ENCODE data around the gene SLC35F3. TPM values are rescaled to one million over a fixed set of nuclear protein-coding genes. Genes with fewer than 3 reads are reported as not detected.

Gene SLC35F3
- total RNA-seq, 2 experiments from 2014 or later = not detected

GRCh38 chr1:234330843-234331215 lies 426.4 kb downstream of the SLC35F3 start:
- DNase-seq (ENCODE audit: low spot score) = no peak
- Histone ChIP-seq H3K4me2 (ENCODE audit: low read length) (no peak overlapping the region), H3K4me3 (ENCODE audit: low read depth, low read length, poor library complexity, severe bottlenecking) (no peak overlapping the region), H3K4me1 (ENCODE audit: insufficient read depth, low read length, poor library complexity, severe bottlenecking) (peaks cover 16% of the 10 kb centered on the region), H3K9me3 (ENCODE audit: low read length) (0 out of 2 replicates have a peak, but pooled peaks cover 4% of the 10 kb centered on the region), H3K36me3 (ENCODE audit: insufficient read depth, low read length) (no peaks in the 10 kb centered on the region), H3K9me2 (ENCODE audit: insufficient read depth, low read length) (no peaks in the 10 kb centered on the region), H4K20me1 (ENCODE audit: insufficient read depth, low read length) (no peaks in the 10 kb centered on the region), H3K27ac (ENCODE audit: low read depth, low read length, poor library complexity, severe bottlenecking) (no peak overlapping the region), H2AFZ (ENCODE audit: low read length) (peak overlapping the region; percentile 92; the same call in 1 of the 2 replicates), H3K79me2 (ENCODE audit: insufficient read depth, low read depth, low read length) (no peaks in the 10 kb centered on the region)
- no TSS peak for BruUV-seq (replicated peaks)
- CTCF ChIA-PET (ENCODE audit: unreplicated experiment) = no interaction called here
- TF ChIP-seq, protein P1, sequence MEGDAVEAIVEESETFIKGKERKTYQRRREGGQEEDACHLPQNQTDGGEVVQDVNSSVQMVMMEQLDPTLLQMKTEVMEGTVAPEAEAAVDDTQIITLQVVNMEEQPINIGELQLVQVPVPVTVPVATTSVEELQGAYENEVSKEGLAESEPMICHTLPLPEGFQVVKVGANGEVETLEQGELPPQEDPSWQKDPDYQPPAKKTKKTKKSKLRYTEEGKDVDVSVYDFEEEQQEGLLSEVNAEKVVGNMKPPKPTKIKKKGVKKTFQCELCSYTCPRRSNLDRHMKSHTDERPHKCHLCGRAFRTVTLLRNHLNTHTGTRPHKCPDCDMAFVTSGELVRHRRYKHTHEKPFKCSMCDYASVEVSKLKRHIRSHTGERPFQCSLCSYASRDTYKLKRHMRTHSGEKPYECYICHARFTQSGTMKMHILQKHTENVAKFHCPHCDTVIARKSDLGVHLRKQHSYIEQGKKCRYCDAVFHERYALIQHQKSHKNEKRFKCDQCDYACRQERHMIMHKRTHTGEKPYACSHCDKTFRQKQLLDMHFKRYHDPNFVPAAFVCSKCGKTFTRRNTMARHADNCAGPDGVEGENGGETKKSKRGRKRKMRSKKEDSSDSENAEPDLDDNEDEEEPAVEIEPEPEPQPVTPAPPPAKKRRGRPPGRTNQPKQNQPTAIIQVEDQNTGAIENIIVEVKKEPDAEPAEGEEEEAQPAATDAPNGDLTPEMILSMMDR (conservative IDR thresholded peaks at IDR 0.05; ENCODE audit: low read length) = no peak
- TF ChIP-seq EZH2phosphoT487 (IDR thresholded peaks at IDR 0.05; ENCODE audit: borderline replicate concordance, low read depth, low read length) = no peak
- POLR2A ChIA-PET = interaction anchor here (0.8 kb wide), 1 partner anchor 26 kb away, joined by 3 read pairs; no protein-coding TSS in a partner anchor
- intact Hi-C loops (cut with micrococcal nuclease; ENCODE audit: unreplicated experiment) = no loop called here

GRCh38 chr1:234331507-234331906 lies 427.0 kb downstream of the SLC35F3 start:
- H2AFZ ChIP-seq (ENCODE audit: low read length) = no peak overlapping the region
- no peak for TF ChIP-seq EZH2phosphoT487 (IDR thresholded peaks at IDR 0.05; ENCODE audit: borderline replicate concordance, low read depth, low read length)
- TF ChIP-seq, protein P1 (conservative IDR thresholded peaks at IDR 0.05; ENCODE audit: low read length) = no peak
- H3K9me2 ChIP-seq (ENCODE audit: insufficient read depth, low read length) = no peaks in the 10 kb centered on the region
- ChIA-PET POLR2A (interaction anchor here (0.6 to 0.8 kb wide), 2 partner anchors 10 to 25 kb away, joined by 3 read pairs; no protein-coding TSS in a partner anchor), CTCF (ENCODE audit: unreplicated experiment) (no interaction called here)
- no peak overlapping the region for H3K4me3 ChIP-seq (ENCODE audit: low read depth, low read length, poor library complexity, severe bottlenecking)
- H3K4me2 ChIP-seq (ENCODE audit: low read length) = no peak overlapping the region
- H3K36me3 ChIP-seq (ENCODE audit: insufficient read depth, low read length) = no peaks in the 10 kb centered on the region
- 0 out of 2 replicates have a peak, but pooled peaks cover 11% of the 10 kb centered on the region for H3K9me3 ChIP-seq (ENCODE audit: low read length)
- H4K20me1 ChIP-seq (ENCODE audit: insufficient read depth, low read length) = no peaks in the 10 kb centered on the region
- peaks cover 16% of the 10 kb centered on the region for H3K4me1 ChIP-seq (ENCODE audit: insufficient read depth, low read length, poor library complexity, severe bottlenecking)
- intact Hi-C loops (cut with micrococcal nuclease; ENCODE audit: unreplicated experiment) = no loop called here
- BruUV-seq (replicated peaks) = no TSS peak
- H3K27ac ChIP-seq (ENCODE audit: low read depth, low read length, poor library complexity, severe bottlenecking) = no peak overlapping the region
- no peak for DNase-seq (ENCODE audit: low spot score)
- no peaks in the 10 kb centered on the region for H3K79me2 ChIP-seq (ENCODE audit: insufficient read depth, low read depth, low read length)

- no peak for TF ChIP-seq EZH2phosphoT487 (IDR thresholded peaks at IDR 0.05; ENCODE audit: borderline replicate concordance, low read depth, low read length)
- TF ChIP-seq, protein P1 (conservative IDR thresholded peaks at IDR 0.05; ENCODE audit: low read length) = no peak
- no peak overlapping the region for H2AFZ ChIP-seq (ENCODE audit: low read length)
- intact Hi-C loops (cut with micrococcal nuclease; ENCODE audit: unreplicated experiment) = no loop called here
Measured at GRCh38 chr1:234336359-234336758, 431.9 kb downstream of the SLC35F3 start.

More at GRCh38 chr1:234336359-234336758, 431.9 kb downstream of the SLC35F3 start:
- POLR2A ChIA-PET = interaction anchor here (0.6 to 1.5 kb wide), 3 partner anchors 10 to 86 kb away, joined by 3 read pairs; no protein-coding TSS in a partner anchor
- Histone ChIP-seq H3K4me3 (ENCODE audit: low read depth, low read length, poor library complexity, severe bottlenecking) (no peak overlapping the region), H3K79me2 (ENCODE audit: insufficient read depth, low read depth, low read length) (no peaks in the 10 kb centered on the region), H4K20me1 (ENCODE audit: insufficient read depth, low read length) (no peaks in the 10 kb centered on the region), H3K9me3 (ENCODE audit: low read length) (peaks cover 37% of the 10 kb centered on the region), H3K27ac (ENCODE audit: low read depth, low read length, poor library complexity, severe bottlenecking) (no peak overlapping the region), H3K4me2 (ENCODE audit: low read length) (no peak overlapping the region), H3K36me3 (ENCODE audit: insufficient read depth, low read length) (no peaks in the 10 kb centered on the region), H3K4me1 (ENCODE audit: insufficient read depth, low read length, poor library complexity, severe bottlenecking) (peaks cover under 1% of the 10 kb centered on the region), H3K9me2 (ENCODE audit: insufficient read depth, low read length) (no peaks in the 10 kb centered on the region)
- DNase-seq (ENCODE audit: low spot score) = no peak
- CTCF ChIA-PET (ENCODE audit: unreplicated experiment) = interaction anchor here (1.7 kb wide), 1 partner anchor 9 kb away, joined by 5 read pairs; no protein-coding TSS in a partner anchor
- BruUV-seq (replicated peaks) = no TSS peak
